Loucy (cell line): ENCODE measurements around the gene ZNF467.

Experiments used
- H2AFZ ChIP-seq: fragments of 200-600 bp; sonication (generic); 2 replicates; pipeline ENCODE4 v1.6.0; 2016; ENCODE audit warnings: antibody characterized with exemption, mild to moderate bottlenecking, low read length, moderate library complexity
- H3F3A ChIP-seq: fragments of 200-600 bp; 2 replicates; pipeline ENCODE4 v1.6.0; 2016; ENCODE audit warnings: antibody characterized with exemption, low read depth, mild to moderate bottlenecking
- H3K27me3 ChIP-seq: fragments of 200-600 bp; sonication (generic); 2 replicates; pipeline ENCODE4 v1.6.1; 2014; ENCODE audit warnings: low read length, mild to moderate bottlenecking; ENCODE audit not compliant: insufficient read depth, poor library complexity, severe bottlenecking
- H3K36me3 ChIP-seq: fragments of 200-600 bp; sonication (generic); 2 replicates; pipeline ENCODE4 v1.6.1; 2016; ENCODE audit warnings: low read length; ENCODE audit not compliant: insufficient read depth
- H3K4me1 ChIP-seq: fragments of 200-600 bp; sonication (generic); 2 replicates; pipeline ENCODE4 v1.5.1; 2014; ENCODE audit warnings: low read length, mild to moderate bottlenecking; ENCODE audit not compliant: insufficient read depth, poor library complexity, severe bottlenecking
- H3K4me2 ChIP-seq: fragments of 200-600 bp; sonication (generic); 2 replicates; pipeline ENCODE4 v1.6.0; 2014; ENCODE audit warnings: antibody characterized with exemption, low read length, low read depth, mild to moderate bottlenecking; ENCODE audit not compliant: poor library complexity, severe bottlenecking
- H3K4me3 ChIP-seq: fragments of 200-600 bp; sonication (generic); 2 replicates; pipeline ENCODE4 v1.5.1; 2014; ENCODE audit warnings: low read length, mild to moderate bottlenecking, mixed read lengths; ENCODE audit not compliant: poor library complexity, severe bottlenecking
- H3K79me2 ChIP-seq: fragments of 200-600 bp; sonication (generic); 2 replicates; pipeline ENCODE4 v1.6.1; 2014; ENCODE audit warnings: low read length; ENCODE audit not compliant: insufficient read depth
- H3K9ac ChIP-seq: fragments of 200-600 bp; sonication (generic); 2 replicates; pipeline ENCODE4 v1.6.0; 2014; ENCODE audit warnings: mild to moderate bottlenecking, low read depth, low read length, moderate library complexity; ENCODE audit not compliant: poor library complexity, severe bottlenecking
- H3K9me2 ChIP-seq: fragments of 200-600 bp; sonication (generic); replicated peaks from 2 replicates; pipeline ENCODE4 v1.6.1; 2016; ENCODE audit warnings: low read depth, low read length, mixed read lengths
- H3K9me3 ChIP-seq: fragments of 200-600 bp; sonication (generic); 2 replicates; pipeline ENCODE4 v1.6.1; 2014; ENCODE audit warnings: mild to moderate bottlenecking, antibody characterized with exemption, low read length, low read depth; ENCODE audit not compliant: insufficient read depth
- H4K20me1 ChIP-seq: fragments of 200-600 bp; sonication (generic); 2 replicates; pipeline ENCODE4 v1.6.0; 2014; ENCODE audit warnings: antibody characterized with exemption, low read length, mild to moderate bottlenecking; ENCODE audit not compliant: insufficient read depth, poor library complexity, severe bottlenecking
- EZH2phosphoT487 ChIP-seq: fragments of 200-600 bp; IDR thresholded peaks from 2 replicates; pipeline ENCODE4 v1.6.1; 2018; ENCODE audit warnings: antibody characterized with exemption, mild to moderate bottlenecking, moderate library complexity, borderline replicate concordance
- TF ChIP-seq, protein P1 (sequence below): fragments of 200-600 bp; sonication (generic); conservative IDR thresholded peaks from 2 replicates; pipeline ENCODE4 v1.5.1; 2014; ENCODE audit warnings: mild to moderate bottlenecking, antibody characterized with exemption, low read length

Gene ZNF467

GRCh38 chr7:149750122-149750845 is 23.1 kb downstream of the ZNF467 start:
- H3F3A ChIP-seq, result no peaks in the 10 kb centered on the region
- no peaks in the 10 kb centered on the region for H3K79me2 ChIP-seq
- no peak overlapping the region for H2AFZ ChIP-seq
- H3K4me2 ChIP-seq, result no peak overlapping the region
- no peaks in the 10 kb centered on the region for H4K20me1 ChIP-seq
- no peaks in the 10 kb centered on the region for H3K27me3 ChIP-seq
- H3K9me3 ChIP-seq, result no peaks in the 10 kb centered on the region
- no peak for TF ChIP-seq EZH2phosphoT487
- TF ChIP-seq, protein P1, sequence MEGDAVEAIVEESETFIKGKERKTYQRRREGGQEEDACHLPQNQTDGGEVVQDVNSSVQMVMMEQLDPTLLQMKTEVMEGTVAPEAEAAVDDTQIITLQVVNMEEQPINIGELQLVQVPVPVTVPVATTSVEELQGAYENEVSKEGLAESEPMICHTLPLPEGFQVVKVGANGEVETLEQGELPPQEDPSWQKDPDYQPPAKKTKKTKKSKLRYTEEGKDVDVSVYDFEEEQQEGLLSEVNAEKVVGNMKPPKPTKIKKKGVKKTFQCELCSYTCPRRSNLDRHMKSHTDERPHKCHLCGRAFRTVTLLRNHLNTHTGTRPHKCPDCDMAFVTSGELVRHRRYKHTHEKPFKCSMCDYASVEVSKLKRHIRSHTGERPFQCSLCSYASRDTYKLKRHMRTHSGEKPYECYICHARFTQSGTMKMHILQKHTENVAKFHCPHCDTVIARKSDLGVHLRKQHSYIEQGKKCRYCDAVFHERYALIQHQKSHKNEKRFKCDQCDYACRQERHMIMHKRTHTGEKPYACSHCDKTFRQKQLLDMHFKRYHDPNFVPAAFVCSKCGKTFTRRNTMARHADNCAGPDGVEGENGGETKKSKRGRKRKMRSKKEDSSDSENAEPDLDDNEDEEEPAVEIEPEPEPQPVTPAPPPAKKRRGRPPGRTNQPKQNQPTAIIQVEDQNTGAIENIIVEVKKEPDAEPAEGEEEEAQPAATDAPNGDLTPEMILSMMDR, result no peak
- H3K9ac ChIP-seq, result no peak overlapping the region
- no peaks in the 10 kb centered on the region for H3K4me1 ChIP-seq
- H3K4me3 ChIP-seq, result no peak overlapping the region
- no peaks in the 10 kb centered on the region for H3K36me3 ChIP-seq
- H3K9me2 ChIP-seq, result no peaks in the 10 kb centered on the region

- Histone ChIP-seq H3K4me1 (peaks cover 5% of the 10 kb centered on the region), H3K79me2 (no peaks in the 10 kb centered on the region), H3K9ac (no peak overlapping the region), H3F3A (no peaks in the 10 kb centered on the region), H4K20me1 (no peaks in the 10 kb centered on the region), H3K9me2 (no peaks in the 10 kb centered on the region), H3K36me3 (no peaks in the 10 kb centered on the region), H3K4me3 (no peak overlapping the region), H3K4me2 (no peak overlapping the region), H3K27me3 (no peaks in the 10 kb centered on the region), H3K9me3 (no peaks in the 10 kb centered on the region), H2AFZ (no peak overlapping the region)
- TF ChIP-seq, protein P1, result no peak
- TF ChIP-seq EZH2phosphoT487, result no peak
These were observed 25.1 kb downstream of the ZNF467 start for GRCh38 chr7:149748076-149748874.

GRCh38 chr7:149743476-149744255 is 29.7 kb downstream of the ZNF467 start:
- Histone ChIP-seq H3K36me3 (no peaks in the 10 kb centered on the region), H3K4me3 (no peak overlapping the region), H3K4me1 (peaks cover 14% of the 10 kb centered on the region), H3K9me3 (no peaks in the 10 kb centered on the region), H3K27me3 (no peaks in the 10 kb centered on the region), H3K79me2 (no peaks in the 10 kb centered on the region), H3K9me2 (no peaks in the 10 kb centered on the region), H4K20me1 (no peaks in the 10 kb centered on the region), H3K4me2 (no peak overlapping the region), H3F3A (no peaks in the 10 kb centered on the region), H2AFZ (no peak overlapping the region), H3K9ac (no peak overlapping the region)
- TF ChIP-seq EZH2phosphoT487, result no peak
